HG03354 (cell line): ENCODE data around the gene P2RX7.

ENCODE experiments used
- ATAC-seq: cut with Tn5 transposase; IDR thresholded peaks from one replicate; pipeline ENCODE4 v1.9.1; 2021; ENCODE audit warnings: mild to moderate bottlenecking; ENCODE audit not compliant: unreplicated experiment, poor library complexity, severe bottlenecking

The P2RX7 gene

DNA sequence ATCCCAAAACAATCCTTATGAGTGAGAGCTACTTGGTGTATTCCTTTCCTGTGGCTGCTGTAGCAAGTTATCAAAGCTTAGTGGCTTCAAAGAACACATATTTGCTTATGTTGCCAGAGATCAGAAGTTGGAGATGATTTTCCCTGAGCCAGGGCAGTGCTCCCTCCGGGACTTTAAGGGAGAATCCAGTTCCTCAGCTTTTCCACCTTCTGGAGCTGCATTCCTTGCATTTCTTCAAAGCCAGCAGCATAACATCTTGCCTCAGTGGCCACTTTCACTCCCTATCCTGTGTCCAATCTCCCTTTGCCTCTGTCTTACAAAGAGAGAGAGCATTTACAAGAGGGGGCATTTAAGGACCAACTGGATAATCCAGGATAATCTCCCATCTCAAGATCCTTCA is 33.7 kb downstream of the P2RX7 start:
- ATAC-seq: no peak

DNA sequence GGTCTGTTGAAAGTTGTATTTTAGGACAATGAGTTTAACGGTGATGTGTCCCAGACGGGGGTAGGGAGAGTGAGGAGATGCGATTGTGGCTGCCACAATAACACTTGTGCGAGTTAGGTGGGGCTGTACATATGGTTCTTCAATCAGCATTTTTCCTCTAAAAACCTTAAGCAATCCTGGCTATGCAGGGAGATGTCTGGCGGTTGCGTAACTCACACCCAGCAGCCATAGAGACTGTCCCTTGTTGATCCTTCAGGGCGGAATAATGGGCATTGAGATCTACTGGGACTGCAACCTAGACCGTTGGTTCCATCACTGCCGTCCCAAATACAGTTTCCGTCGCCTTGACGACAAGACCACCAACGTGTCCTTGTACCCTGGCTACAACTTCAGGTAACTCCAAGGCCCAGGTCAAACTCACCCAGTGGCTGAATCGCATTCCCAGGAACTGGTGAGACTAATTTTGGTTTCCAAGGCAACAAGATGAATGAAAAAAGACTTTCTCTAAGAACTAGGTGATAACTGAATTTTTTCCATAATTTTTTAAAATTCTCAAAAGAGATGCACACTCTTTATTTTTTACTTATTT is 34.6 kb downstream of the P2RX7 start:
- ATAC-seq: no peak

DNA sequence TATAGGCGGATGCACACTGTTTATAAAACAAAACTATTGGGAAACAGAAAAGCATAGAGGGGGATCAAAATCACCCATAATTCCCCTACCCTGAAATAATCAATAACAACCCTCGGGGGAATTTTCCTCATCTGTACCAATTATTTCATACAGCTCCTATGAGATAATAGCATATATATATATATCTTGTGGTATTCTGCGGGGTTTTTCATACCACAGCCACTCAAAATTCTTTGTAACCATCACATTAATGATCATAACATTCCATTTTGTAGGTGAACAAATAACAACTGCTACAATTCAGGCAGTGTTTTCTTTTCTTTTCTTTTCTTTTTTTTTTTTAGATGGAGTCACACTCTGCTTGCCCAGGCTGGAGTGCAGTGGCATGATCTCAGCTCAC is 35.3 kb downstream of the P2RX7 start:
- no peak for ATAC-seq

DNA sequence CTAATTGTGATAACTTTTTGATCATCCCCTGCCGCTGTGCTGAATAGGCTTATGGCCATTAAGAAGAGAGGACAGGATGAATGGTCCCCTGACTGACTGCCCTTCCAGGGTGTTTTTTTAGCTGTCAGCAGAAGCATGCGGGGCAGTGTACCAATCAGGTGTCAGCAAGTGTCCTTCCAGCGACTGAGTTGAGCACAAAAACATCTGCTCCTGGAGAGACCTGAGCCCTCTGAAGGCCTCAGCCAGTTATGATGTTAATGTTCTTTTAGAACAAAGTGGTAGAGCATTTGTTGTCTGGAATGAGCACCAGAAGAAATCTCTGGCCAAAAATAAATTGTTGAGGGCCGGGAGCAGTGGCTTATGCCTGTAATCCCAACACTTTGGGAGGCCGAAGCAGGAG is 37.5 kb downstream of the P2RX7 start:
- ATAC-seq: no peak

DNA sequence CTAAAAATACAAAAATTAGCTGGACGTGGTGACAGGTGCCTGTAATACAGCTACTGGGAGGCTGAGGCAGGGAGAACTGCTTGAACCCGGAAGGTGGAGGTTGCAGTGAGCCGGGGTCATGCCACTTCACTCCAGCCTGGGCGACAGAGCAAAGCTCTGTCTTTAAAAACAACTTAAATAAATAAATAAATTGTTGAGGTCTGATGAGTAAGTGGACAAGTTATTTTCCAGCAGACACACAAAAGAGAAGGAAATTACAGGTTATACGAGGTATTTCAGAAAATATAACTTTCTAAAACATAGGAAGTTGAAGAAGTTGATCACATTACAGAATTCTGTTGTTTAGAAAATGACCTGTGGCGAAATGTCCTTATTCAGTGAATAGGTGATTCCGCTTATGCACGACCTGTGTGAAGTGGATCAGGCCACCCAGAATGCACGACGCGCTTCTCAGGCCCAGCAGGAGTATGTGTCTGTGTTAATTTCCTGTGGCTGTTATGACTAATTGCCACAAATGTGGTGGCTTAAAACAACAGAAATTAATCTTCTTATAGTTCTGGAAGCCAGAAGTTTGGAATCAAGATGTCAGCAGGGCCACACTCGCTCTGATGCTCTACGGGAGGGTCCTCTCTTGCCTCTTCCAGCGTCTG is 38.1 kb downstream of the P2RX7 start:
- ATAC-seq: no peak

DNA sequence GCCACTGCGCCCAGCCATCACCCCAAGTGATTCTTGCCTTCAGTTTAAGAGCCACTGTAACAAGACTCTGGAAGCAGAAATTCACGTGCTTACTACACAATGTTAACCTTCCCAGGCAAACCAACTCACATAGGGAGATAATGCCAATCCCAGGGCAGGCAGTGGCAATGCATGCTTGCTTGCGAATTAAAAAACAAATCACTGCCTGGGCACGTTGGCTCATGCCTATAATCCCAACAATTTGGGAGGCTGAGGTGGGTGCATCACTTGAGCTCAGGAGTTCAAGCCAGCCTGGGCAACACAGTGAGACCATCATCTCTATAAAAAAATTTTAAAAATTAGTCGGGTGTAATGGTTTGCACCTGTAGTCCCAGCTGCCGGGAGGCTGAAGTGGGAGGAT is 39.5 kb downstream of the P2RX7 start:
- ATAC-seq: no peak

DNA sequence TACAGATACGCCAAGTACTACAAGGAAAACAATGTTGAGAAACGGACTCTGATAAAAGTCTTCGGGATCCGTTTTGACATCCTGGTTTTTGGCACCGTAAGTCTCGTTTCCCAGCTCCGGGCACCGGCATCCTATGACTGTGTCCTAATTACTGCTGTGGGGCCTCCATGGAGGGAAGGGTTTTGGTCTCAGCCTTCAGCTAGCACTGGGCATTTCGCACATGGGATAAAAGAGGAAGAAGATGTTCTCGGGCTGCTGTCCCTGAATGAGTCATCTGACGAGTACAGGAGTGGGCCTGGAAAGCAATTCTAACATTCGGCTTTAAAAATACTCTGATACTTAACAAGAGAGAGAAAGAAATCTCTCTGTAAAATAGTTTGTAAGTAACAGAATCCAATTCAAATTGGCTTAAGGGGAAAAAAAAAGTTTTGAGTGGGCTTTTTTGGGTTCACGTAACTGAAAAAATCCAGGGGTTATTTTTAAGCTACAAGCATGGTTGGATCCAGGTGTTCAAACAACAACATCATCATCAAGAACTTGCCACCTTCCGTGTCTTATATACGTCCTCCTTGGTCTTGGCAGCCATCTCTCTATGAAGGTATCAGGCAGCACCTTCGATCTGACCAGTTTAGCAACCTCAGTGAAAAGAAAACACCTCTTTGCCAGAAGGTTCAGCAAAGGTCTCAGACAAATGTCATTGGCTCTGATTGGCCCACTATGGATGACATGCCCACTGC is 42.9 kb downstream of the P2RX7 start:
- ATAC-seq: no peak

DNA sequence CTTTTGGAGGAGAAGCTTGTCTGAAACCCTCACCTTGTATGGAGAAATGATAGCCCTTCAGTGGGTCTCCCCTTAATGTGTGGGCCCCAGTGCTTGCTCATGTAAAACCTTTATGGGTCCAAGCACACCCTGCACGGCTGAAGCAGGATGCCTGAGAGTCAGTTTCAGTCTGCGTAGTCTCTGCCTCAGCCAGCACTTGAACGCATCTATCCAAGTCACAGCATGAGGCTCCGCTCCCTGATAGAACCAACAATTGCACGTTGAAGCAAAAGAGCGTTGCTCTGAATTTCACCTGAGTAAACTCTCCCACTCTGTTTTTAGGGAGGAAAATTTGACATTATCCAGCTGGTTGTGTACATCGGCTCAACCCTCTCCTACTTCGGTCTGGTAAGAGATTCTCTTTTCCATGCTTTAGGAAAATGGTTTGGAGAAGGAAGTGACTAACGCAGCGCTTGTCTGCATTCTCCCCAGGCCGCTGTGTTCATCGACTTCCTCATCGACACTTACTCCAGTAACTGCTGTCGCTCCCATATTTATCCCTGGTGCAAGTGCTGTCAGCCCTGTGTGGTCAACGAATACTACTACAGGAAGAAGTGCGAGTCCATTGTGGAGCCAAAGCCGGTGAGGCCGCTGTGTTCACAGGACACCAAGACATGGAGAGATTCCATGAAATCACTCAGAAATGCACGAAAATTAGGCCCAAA is 44.3 kb downstream of the P2RX7 start:
- ATAC-seq: no peak

DNA sequence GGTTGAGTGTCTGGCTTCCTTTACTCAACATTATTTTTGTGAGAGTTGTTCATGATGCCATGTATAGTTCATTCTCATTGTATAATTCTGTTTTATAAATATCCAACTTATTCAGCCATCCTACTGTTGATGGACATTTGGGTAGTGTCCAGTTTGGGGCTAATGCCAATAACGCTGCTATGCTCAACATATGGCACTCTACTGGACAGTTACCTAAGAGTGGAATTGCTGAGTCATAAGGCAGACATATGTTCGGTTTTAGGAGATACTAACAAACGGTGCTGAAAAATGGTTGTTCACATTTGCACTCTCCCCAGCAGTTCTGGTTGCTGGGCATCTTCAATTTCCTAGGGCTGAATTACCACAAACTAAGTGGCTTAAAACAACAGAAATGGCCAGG is 48.5 kb downstream of the P2RX7 start:
- ATAC-seq: no peak

DNA sequence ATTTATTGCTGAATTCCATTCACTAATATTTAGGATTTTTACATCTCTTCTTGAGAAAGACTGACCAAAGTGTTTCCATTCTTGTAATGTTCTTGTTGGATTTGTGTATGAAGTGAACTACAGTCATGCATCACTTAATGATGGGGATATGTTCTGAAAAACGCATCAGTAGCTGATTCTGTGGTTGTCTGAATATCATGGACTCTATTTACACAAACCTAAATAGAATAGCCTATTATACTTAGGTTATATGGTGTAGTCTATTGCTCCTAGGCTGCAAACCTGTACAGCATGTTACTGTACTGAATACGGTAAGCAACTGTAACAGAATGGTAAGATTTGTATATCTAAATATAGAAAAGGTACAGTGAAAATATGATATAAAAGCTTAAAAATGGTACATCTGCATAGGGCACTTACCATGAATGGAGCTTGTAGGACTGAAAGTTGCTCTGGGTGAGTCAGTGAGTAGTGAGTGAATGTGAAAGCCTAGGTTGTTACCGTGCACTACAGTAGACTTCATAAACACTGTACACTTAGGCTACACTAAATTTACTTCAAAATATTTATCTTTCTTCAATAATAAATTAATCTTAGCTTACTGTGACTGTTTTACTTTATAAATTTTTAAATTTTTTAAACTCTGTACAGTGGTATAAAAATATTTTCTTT is 49.7 kb downstream of the P2RX7 start:
- ATAC-seq: no peak

DNA sequence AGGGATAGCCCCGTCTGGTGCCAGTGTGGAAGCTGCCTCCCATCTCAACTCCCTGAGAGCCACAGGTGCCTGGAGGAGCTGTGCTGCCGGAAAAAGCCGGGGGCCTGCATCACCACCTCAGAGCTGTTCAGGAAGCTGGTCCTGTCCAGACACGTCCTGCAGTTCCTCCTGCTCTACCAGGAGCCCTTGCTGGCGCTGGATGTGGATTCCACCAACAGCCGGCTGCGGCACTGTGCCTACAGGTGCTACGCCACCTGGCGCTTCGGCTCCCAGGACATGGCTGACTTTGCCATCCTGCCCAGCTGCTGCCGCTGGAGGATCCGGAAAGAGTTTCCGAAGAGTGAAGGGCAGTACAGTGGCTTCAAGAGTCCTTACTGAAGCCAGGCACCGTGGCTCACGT is 51.7 kb downstream of the P2RX7 start:
- ATAC-seq: no peak

DNA sequence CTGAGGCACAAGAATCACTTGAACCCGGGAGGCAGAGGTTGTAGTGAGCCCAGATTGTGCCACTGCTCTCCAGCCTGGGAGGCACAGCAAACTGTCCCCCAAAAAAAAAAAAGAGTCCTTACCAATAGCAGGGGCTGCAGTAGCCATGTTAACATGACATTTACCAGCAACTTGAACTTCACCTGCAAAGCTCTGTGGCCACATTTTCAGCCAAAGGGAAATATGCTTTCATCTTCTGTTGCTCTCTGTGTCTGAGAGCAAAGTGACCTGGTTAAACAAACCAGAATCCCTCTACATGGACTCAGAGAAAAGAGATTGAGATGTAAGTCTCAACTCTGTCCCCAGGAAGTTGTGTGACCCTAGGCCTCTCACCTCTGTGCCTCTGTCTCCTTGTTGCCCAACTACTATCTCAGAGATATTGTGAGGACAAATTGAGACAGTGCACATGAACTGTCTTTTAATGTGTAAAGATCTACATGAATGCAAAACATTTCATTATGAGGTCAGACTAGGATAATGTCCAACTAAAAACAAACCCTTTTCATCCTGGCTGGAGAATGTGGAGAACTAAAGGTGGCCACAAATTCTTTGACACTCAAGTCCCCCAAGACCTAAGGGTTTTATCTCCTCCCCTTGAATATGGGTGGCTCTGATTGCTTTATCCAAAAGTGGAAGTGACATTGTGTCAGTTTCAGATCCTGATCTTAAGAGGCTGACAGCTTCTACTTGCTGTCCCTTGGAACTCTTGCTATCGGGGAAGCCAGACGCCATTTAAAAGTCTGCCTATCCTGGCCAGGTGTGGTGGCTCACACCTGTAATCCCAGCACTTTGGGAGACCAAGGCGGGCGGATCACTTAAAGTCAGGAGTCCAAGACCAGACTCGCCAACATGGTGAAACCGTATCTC is 52.6 kb downstream of the P2RX7 start:
- no peak for ATAC-seq

DNA sequence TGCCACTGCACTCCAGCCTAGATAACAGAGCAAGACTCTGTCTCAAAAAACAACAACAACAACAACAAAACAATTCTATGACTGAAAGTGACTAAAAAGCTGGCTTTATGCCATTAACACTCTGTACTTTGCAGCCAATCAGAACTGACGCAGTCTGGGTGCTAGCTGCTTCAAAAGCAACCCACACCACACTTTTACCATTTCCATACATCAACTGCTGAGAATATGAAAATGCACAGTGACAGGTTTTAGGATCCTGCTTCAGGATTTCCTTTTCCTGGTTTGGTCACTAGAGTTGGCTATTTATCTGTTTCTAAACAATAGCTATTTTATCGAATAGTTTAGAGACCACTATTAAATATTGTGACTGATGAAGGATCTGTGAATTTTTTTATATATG is 54.1 kb downstream of the P2RX7 start:
- ATAC-seq: no peak

DNA sequence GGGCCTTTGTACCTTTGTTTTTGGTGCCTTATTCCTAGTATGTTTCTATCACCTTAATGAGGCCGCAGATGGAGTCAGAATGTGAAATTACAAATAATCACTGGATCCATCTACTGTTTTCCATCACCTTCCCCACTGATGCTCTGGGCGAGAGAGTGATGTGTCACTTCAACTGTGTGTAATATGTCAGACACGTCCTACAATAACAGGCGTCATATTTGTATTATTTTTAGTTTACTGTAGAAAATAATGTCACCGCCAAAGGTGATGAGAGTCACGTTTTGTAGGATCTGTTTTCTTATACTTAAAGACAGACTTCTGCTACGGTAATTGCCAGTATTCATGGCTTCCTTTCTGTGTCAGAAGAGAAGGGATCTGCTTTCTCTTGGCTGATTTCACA is 54.8 kb downstream of the P2RX7 start:
- no peak for ATAC-seq

DNA sequence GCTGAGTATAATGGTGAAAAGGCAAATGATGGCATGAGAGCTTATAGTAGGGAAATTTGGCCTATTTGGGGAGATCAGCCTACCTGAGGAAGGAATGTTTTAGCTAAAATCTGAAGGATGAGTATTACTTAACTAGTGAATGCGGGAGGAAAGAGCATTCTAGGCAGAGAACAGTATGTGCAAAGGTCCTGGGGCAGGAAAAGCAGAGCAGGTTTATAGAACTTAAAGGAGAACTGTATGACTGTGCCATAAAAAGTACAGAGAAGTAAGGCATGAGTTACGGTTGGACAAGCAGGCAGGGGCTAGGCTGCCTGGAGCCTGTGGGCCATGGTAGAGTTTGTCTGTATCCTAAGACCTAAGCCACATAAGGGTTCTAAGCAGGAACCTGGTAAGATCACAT is 55.6 kb downstream of the P2RX7 start:
- no peak for ATAC-seq

DNA sequence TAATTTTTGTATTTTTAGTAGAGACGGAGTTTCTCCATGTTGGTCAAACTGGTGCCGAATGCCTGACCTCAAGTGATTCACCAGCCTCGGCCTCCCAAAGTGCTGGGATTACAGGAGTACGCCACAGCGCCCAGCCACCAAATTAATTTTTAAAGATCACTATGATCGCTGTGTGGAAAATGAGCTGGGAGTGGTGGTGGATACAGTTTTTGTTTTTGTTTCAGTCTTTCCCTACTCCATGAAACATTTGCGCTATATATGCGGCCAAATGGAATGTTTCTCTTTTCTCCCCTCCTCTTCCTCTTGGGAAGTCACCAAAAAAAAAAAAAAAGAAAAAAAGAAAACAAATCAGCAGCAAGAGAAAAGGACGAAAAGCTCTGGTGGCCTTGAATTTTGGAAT is 56.5 kb downstream of the P2RX7 start:
- no peak for ATAC-seq

DNA sequence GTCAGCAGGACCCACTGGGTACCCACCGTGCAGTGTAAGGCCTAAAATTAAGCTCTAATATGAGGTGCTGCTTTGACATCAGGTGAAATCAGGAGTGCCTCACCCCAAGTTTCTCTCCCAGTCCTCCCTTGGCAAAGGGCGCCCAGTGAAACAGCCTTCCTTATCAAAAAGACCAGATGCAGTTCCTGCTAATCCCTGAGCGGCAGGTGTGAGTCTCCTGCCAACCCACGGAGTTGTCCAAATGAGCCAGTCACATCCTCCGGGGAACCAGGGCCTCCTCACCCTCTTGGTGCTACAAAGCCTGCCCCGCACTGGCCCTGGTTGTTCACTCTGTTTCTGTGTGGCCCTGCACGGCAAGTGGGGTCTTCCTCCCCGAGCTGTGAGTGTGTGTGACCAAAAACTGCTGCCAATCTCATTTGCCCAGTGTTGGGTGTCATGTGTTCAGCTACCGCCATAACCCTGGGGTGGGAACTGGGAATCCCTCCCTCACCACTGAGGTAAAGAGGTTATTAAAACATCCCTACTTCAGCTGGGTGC is 57.0 kb downstream of the P2RX7 start:
- no peak for ATAC-seq

DNA sequence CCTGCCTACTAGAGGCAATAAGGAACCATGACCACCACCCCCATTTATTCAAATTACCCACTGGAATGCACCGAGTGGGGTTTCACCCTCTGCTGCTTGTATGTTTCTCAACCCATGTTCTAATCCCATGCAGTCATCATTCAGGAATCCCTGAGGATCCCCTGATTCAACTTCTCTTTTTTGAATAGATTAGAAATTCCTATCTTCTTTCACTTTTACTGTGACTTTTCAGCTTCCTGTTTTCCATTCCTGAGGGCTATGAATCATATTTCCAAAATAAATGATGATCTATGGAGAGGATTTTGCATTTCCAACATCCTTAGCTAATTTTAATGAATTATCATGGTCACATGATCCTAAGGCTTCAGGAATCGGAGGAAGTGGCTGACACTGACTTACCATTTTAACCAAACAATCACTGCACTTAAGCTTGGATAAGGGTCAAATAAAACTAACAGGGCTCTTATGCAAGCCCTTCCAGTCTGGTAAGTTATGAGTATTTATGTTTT is 57.9 kb downstream of the P2RX7 start:
- ATAC-seq: no peak

DNA sequence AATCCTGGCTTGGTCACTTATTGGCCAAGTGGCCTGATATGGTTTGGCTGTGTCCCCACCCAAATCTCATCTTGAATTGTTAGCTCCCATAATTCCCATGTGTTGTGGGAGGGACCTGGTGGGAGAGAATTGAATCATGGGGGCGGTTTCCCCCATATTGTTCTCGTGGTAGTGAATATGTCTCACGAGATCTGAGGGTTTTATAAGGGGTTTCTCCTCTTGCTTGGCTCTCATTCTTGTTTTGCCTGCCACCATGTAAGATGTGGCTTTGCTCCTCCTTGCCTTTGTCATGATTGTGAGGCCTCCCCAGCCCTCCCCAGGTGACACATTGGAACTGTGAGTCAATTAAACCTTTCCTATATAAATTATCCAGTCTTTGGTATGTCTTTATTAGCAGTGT is 58.5 kb downstream of the P2RX7 start:
- no peak for ATAC-seq
